Fibroblast of pulmonary artery (primary cell): ENCODE results near the gene PSMC4.

ENCODE experiments used
- DNase-seq: peaks from one replicate; pipeline ENCODE4 v3.0.0-alpha.2; 2010; ENCODE audit warnings: low read depth
- H3K4me3 ChIP-seq: replicated peaks from 2 replicates; pipeline ENCODE4 v1.5.1; 2011; ENCODE audit warnings: low read depth, mild to moderate bottlenecking, control low read depth, low read length, moderate library complexity
- CTCF ChIP-seq: IDR thresholded peaks from 2 replicates; pipeline ENCODE4 v1.5.1; 2011; ENCODE audit warnings: mild to moderate bottlenecking, control low read depth, low read length, inconsistent platforms; ENCODE audit errors: missing control alignments

PSMC4 gene

GRCh38 chr19:40009674-40010073 lies 38.7 kb downstream of the PSMC4 start:
- no peak overlapping the region for H3K4me3 ChIP-seq
- TF ChIP-seq CTCF = no peak
- DNase-seq = no peak

GRCh38 chr19:40013991-40014390 lies 43.0 kb downstream of the PSMC4 start:
- TF ChIP-seq CTCF = no peak
- no peak overlapping the region for H3K4me3 ChIP-seq
- DNase-seq = no peak

- no peak for TF ChIP-seq CTCF
Measured at GRCh38 chr19:40023969-40024368, 53.0 kb downstream of the PSMC4 start.

GRCh38 chr19:40025938-40026596 lies 55.1 kb downstream of the PSMC4 start:
- no peak for DNase-seq
- TF ChIP-seq CTCF = no peak
- no peak overlapping the region for H3K4me3 ChIP-seq

More at GRCh38 chr19:40023969-40024368, 53.0 kb downstream of the PSMC4 start:
- no peak for DNase-seq
- H3K4me3 ChIP-seq = no peak overlapping the region

GRCh38 chr19:40026597-40026970 lies 55.6 kb downstream of the PSMC4 start:
- no peak for DNase-seq
- no peak for TF ChIP-seq CTCF
- H3K4me3 ChIP-seq = no peak overlapping the region
